GM18867 (cell line): ENCODE data around the gene KCNK15.
"Not testable (repeated sequence)": the region's sequence is repeated elsewhere in the genome, so short reads cannot be mapped to it uniquely, and the experiment has no call there.

ENCODE experiments used
- ATAC-seq: cut with Tn5 transposase; IDR thresholded peaks from one replicate; pipeline ENCODE4 v1.9.1; 2021; ENCODE audit warnings: mild to moderate bottlenecking, moderate library complexity; ENCODE audit not compliant: unreplicated experiment

Gene KCNK15

DNA sequence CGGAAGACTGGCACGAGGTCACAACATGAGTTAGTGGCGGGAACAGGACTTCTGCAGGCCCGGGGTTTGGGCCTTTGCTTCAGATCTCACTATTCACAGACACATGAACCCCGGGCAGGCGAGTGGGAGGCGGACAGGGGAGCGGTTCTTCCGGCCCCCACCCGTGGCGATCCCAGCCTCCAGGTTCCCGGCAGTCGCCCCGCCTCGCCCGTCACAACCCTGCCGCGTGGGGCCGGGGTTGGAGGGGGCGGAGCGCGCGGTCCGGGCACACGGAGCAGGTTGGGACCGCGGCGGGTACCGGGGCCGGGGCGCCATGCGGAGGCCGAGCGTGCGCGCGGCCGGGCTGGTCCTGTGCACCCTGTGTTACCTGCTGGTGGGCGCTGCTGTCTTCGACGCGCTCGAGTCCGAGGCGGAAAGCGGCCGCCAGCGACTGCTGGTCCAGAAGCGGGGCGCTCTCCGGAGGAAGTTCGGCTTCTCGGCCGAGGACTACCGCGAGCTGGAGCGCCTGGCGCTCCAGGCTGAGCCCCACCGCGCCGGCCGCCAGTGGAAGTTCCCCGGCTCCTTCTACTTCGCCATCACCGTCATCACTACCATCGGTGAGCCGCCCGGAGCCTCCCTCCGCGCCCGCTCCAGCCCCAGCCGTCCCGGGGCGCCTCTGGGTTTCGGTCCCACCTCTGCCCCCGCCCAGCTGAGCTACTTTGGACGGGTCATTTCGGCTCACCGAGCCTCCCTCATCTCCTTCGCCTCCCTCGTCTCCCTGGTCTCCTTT lies at the start of gene KCNK15:
KCNK15 (plus strand) TSS at position 268 of the 769 bp plus-strand sequence; CDS start at position 314, 46 bp downstream.
- ATAC-seq = no peak

- no peak for ATAC-seq
Observed at GRCh38 chr20:44696315-44696714, 49.4 kb upstream of the KCNK15 start.

DNA sequence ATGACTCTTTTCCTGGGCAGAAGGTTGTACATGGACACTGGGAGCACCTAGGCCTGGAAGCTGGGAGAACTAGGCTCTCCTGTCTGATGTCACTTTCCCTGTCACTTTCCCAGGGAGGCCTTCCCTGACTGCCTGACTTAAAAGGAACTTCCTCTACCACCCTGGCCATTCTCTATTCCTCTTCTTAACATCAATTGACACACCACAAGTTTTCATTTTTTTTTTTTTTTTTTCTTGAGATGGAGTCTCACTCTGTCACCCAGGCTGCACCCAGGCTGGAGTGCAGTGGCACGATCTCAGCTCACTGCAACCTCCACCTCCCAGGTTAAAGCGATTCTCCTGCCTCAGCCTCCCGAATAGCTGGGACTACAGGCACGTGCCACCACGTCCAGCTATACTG lies 48.6 kb upstream of the KCNK15 start:
- ATAC-seq = not testable (repeated sequence)

- ATAC-seq = no peak
Observed at GRCh38 chr20:44698351-44698750, 47.3 kb upstream of the KCNK15 start.

- ATAC-seq = no peak
Observed at GRCh38 chr20:44700306-44700705, 45.4 kb upstream of the KCNK15 start.

- ATAC-seq = no peak
Observed at GRCh38 chr20:44701118-44701857, 44.4 kb upstream of the KCNK15 start.

- ATAC-seq = no peak
Observed at GRCh38 chr20:44701858-44702256, 43.8 kb upstream of the KCNK15 start.

- no peak for ATAC-seq
Observed at GRCh38 chr20:44702776-44703175, 42.9 kb upstream of the KCNK15 start.

DNA sequence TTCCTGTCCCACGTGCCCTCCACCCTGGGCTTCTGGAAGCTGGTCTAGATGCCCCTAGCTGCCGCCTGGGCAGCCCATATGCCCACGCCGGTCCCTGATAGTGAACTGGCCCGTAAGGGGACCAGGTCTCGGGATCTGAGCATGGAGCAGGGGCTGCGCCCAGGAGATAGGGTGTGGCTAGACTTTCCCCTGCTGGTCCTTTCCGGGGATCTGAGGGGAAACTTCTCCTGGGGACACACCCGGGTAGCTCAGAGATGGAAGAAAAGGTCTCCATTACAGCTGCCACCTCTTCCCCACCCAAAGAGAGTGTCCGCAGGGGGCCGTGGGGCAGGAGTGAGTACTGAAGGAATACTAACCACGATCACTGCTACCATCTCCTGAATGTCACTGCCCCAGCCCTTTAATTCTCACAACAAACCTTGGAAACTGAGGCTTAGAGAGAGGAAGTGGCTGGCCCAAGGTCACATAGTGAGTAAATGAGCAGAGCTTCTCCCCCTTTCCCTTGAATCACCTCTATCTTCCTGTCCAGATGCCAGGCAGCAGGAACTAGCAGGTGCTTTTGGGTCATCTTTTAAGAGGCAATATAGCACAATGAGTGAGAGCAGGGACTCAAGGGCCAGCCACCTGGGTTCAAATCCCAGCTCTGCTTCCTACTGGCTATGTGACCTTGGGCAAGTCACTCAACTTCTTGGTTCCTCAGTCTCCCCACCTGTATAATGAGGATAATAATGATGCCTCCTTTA lies 42.3 kb upstream of the KCNK15 start:
- no peak for ATAC-seq

DNA sequence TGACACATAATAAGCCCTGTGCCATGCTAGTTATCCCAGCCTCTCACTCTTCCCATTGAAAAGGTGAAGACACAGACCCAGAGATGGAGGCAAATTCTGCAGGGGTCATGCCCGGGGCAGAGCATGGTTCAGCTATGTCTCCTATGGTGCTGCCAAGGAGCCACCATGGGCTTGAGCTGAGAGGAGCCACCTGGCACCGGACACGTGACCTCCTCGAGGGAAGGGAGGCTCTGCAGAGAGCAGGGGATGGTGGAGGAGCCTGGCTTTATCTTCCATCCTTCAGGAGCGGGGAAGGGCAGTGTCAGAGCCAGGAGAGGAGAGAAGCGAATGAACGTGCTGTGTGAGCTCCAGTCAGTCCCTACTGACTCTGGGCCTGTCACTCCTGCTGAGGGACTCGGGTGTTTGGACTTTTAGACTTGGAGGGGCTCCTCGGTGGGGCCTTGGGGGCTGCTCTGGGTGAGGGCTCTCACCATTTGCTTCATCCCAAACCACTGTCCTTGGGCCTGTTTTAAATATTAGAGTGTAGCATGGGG lies 41.6 kb upstream of the KCNK15 start:
- ATAC-seq = no peak

DNA sequence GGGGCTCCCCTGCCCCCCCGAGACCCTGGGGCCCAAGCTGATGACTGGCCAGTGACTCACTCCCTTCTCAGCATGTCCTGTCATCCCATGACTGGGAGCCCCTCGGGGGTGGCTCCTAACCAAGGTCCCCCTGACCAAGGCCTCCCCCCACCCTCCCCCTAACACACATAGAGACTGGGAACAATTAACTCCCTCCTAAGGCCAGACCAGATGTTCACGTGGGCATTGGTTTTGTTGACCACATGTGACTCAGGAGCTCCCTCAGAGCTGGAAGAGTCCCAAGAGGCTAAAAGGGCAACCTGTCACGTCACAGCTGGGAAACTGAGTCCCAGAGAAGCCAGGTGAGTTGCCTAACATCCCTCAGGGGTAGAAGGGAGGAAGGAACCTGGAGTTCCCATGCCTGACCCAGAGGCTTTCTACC lies 41.1 kb upstream of the KCNK15 start:
- no peak for ATAC-seq

DNA sequence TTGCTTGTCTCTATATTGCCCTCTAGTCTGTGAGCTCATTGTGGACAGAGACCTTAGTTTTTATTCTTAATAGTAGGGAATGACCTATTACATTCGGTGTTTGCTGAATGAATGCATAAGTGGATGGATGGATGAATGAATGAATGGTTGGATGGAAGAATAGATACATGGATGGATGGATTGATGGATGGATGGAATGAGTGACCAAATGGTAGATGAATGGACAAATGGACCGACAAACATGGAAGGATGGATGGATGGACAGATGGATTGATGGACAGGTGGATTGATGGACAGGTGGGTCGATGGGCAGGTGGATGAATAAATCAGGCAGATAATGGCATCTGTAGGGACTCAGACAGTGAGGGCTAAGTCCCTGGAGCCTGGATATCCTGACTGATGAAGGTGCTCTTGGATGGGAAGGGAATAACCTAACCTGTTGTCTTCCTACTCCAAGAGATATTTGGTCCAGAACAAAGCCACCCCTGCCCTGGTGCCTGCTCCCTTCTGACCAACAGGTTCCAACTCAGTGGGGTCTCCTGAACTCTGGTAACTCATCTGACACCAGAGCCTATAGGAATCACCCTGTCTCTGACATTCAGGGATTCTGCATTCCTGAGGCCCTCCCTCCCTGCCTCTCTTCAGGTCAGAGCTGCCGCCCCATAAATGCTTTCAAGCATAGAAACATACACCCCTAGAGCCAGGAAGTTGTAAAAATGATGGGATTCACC lies 40.1 kb upstream of the KCNK15 start:
- ATAC-seq = no peak

- no peak for ATAC-seq
Observed at GRCh38 chr20:44706301-44707017, 39.2 kb upstream of the KCNK15 start.

GRCh38 chr20:44707018-44707579 lies 38.6 kb upstream of the KCNK15 start:
- no peak for ATAC-seq

DNA sequence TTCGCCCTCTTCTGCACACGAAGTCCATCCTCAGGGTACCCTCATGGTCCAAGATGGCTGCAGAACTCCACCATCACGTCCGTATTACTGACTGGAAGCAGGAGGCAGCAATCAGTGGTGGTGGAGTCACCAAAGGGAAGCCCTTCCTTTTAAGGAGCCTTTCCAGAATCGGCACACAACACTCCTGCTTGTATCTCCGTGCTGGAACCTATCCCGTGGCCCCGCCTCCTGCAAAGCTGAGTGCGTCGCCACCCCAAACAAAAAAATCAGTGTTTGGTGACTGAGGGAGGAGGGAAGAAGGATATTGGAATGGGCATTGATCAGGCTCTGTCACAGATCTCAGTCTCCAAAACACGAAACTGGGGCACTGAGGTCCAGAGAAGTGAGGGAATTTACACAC lies 36.3 kb upstream of the KCNK15 start:
- no peak for ATAC-seq

DNA sequence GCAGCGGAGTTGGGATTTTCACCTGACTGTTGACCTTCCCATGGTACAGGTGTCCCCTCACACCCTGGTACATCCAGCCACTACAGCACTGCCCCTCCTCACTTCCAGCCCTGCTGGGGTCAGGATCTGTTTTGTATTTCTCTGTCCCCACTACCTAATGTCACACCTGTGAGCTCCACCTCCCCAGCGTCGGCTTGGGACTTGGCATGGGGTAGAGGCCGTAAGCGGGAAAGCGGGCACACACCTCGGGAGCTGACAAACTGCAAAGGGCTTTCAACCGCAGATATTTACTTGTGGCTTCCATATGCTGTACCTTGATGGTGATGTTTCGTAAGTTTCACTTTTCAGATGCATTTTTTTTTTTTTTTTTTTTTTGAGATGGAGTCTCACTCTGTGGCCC lies 35.9 kb upstream of the KCNK15 start:
- ATAC-seq = no peak

DNA sequence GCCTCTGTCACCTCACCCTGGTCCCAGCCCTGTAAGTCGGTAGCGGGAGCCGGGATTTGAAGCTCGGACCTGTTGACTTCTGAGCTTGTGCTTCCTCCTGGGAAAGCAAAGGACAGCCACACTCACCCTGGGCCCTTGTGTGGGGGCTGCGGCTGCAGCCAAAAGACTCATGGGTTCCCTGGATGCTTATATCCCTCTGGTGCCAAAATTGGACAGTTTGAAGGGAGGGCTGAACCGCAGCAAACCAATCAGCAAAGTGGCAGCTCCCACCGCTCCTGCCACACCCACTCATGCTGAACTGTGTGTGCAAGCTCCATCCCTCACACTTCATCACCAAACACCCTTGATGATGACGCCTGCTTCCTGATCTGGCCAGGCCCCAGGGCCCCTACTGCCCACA lies 34.4 kb upstream of the KCNK15 start:
- ATAC-seq = no peak

- ATAC-seq = no peak
Observed at GRCh38 chr20:44714102-44714700, 31.5 kb upstream of the KCNK15 start.
